Spleen (tissue), 11 donors: ENCODE measurements around the gene TRPM1. TPM values are rescaled to one million over a fixed set of nuclear protein-coding genes. Genes with fewer than 3 reads are reported as not detected.

Source experiments
- DNase-seq: peaks from one replicate; pipeline ENCODE4 v3.0.0-alpha.2; 2020
- H3K27ac ChIP-seq, 8 donors: fragments of 200-600 bp; sonication (generic) in 7 of 8; 1 replicate in 4 of 8; 2 replicates in 4 of 8; pipeline versions ENCODE4 v1.5.0 to v1.8.0; 2016 to 2021; ENCODE audit warnings: inconsistent platforms in 4 of 8, mild to moderate bottlenecking in 4 of 8, moderate library complexity in 1 of 8
- H3K27me3 ChIP-seq, 7 donors: fragments of 200-600 bp; sonication (generic) in 6 of 7; replicated peaks in 1 of 7; 1 replicate in 4 of 7; 2 replicates in 3 of 7; pipeline versions ENCODE4 v1.5.0 to v1.8.0; 2016 to 2021; ENCODE audit warnings: inconsistent platforms in 3 of 7, mild to moderate bottlenecking in 1 of 7
- H3K36me3 ChIP-seq, 6 donors: fragments of 200-600 bp; sonication (generic) in 5 of 6; 1 replicate in 4 of 6; 2 replicates in 2 of 6; pipeline versions ENCODE4 v1.5.0 to v1.8.0; 2016 to 2021; ENCODE audit warnings: inconsistent platforms in 2 of 6
- H3K4me1 ChIP-seq, 6 donors: fragments of 200-600 bp; sonication (generic) in 5 of 6; 1 replicate in 3 of 6; 2 replicates in 3 of 6; pipeline versions ENCODE4 v1.5.0 to v1.8.0; 2016 to 2021; ENCODE audit warnings: inconsistent platforms in 3 of 6
- H3K4me3 ChIP-seq, 8 donors: fragments of 200-600 bp; sonication (generic) in 7 of 8; 1 replicate in 4 of 8; 2 replicates in 4 of 8; pipeline versions ENCODE4 v1.5.0 to v1.8.0; 2016 to 2021; ENCODE audit warnings: inconsistent platforms in 4 of 8, mild to moderate bottlenecking in 4 of 8, moderate library complexity in 2 of 8
- H3K9me3 ChIP-seq, 8 donors: fragments of 200-600 bp; sonication (generic) in 7 of 8; 1 replicate in 4 of 8; 2 replicates in 4 of 8; pipeline versions ENCODE4 v1.5.0 to v1.8.0; 2016 to 2021; ENCODE audit warnings: inconsistent platforms in 4 of 8
- CTCF ChIP-seq, 11 experiments: fragments of 200-600 bp in 7 of 11; fragments of 450-650 bp in 4 of 11; sonication (generic) in 4 of 11; IDR thresholded peaks in 8 of 11; conservative IDR thresholded peaks in 3 of 11; 1 replicate in 7 of 11; 2 replicates in 4 of 11; pipeline versions ENCODE4 v1.4.0 to v1.8.0; 2016 to 2021; ENCODE audit warnings: antibody characterized with exemption in 11 of 11, inconsistent platforms in 4 of 11, mild to moderate bottlenecking in 1 of 11
- POLR2A ChIP-seq, 3 donors: fragments of 450-650 bp; IDR thresholded peaks; one replicate each; pipeline ENCODE4 v1.5.1; 2017; ENCODE audit warnings: antibody characterized with exemption in 3 of 3, mild to moderate bottlenecking in 1 of 3
- POLR2AphosphoS5 ChIP-seq, 3 donors: sonication (generic); formaldehyde crosslinking; IDR thresholded peaks; one replicate each; pipeline ENCODE4 v1.5.1; 2017; ENCODE audit warnings: antibody characterized with exemption in 3 of 3
- WGBS, 5 donors: extraction: QIAGEN DNeasy Blood & Tissue Kit in 3 of 5; methylation state at CpG; one replicate each; pipeline versions ENCODE4 v1.1.5 to v1.1.7; 2013 to 2018; 5-methylcytosine and 5-hydroxymethylcytosine counted together
- intact Hi-C: fragments of 100-400 bp; cut with DNase I; formaldehyde crosslinking; loops from one replicate; pipeline ENCODE4 v1.15.0; 2023; ENCODE audit warnings: low total_unique reads
- polyA plus RNA-seq, 3 donors: library from polyadenylated mRNA; stranded (reverse); fragments of 200-250 nt; gene quantifications; one replicate each; pipeline ENCODE4 v1.2.1, GENCODE V29; 2013
- total RNA-seq, 7 donors: library from RNA; depleted of rRNA in 3 of 7; stranded (reverse); fragments of >200 nt in 3 of 7; fragmentation: NEBNext Ultra II Directional in 4 of 7; extraction: Animal tissue kit (Norgen Biotek cat#: 25700) in 4 of 7; gene quantifications; one replicate each; pipeline versions ENCODE4 v1.1.0 to v1.2.1, GENCODE V29; 2016 to 2021
- donor health status: healthy with polysubstance abuse.
- donor health status: DM: no; HTN: no; CAD: no; lungs with moderate emphysema.
- donor health status: DM: no; HTN: no; CAD: no.
- donor health status: Bipolar disorder and iron deficiency.
- donor health status: healthy.
- donor health status: DM: no; HTN: no; CAD: no.
- donor health status: DM: yes; HTN: yes; CAD: no.

TRPM1 gene
- total and polyA plus RNA-seq, 10 donors: 0.06 to 0.42 TPM; not detected in 8

DNA sequence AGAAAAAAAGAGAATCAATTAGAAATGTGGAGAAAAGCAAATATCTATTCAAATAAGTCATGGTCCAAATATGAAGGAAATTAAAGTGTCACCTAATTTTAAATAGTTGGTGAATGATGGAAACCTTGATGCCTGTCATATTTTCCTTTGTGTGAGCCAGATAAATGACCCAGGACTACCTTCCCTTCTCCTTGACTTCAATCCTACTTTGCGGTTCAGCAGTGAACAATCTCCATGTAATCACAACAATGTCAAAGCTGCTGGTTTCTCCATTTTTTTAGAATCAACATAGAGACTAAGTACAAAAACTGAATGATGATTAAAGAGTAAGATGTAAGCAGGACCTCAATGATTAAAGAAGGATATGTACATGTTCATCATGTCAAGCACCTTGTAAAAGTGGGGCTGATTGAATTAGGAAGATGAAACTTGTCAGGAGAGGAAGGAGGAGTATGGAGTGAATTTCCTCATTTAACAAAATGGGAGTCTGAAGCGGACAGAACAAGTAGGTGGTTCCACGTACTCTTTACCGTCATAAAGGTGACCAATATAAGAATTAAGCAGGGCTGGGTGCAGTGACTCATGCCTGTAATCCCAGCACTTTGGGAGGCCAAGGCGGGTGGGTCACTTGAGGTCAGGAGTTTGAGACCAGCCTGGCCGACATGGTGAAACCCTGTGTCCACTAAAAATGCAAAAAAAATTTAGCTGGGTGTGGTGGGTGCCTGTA lies 43.1 kb downstream of the TRPM1 start:
- no peaks in the 10 kb centered on the region for H3K36me3 ChIP-seq
- no peak for DNase-seq
- WGBS, 5 donors: 89 to 95% (median 90%) methylated on average over 6 of the region's 6 CpGs
- TF ChIP-seq CTCF (IDR thresholded peaks at IDR 0.05 in 8 of 11, conservative IDR thresholded peaks at IDR 0.05 in 3 of 11) (no peak), POLR2A (IDR thresholded peaks at IDR 0.05) (no peak), POLR2AphosphoS5 (IDR thresholded peaks at IDR 0.05) (no peak)
- no peak overlapping the region for H3K4me3 ChIP-seq
- H3K27ac ChIP-seq: no peak overlapping the region
- H3K27me3 ChIP-seq: no peaks in the 10 kb centered on the region
- no peaks in the 10 kb centered on the region for H3K4me1 ChIP-seq
- intact Hi-C loops: no loop called here
- no peaks in the 10 kb centered on the region for H3K9me3 ChIP-seq

DNA sequence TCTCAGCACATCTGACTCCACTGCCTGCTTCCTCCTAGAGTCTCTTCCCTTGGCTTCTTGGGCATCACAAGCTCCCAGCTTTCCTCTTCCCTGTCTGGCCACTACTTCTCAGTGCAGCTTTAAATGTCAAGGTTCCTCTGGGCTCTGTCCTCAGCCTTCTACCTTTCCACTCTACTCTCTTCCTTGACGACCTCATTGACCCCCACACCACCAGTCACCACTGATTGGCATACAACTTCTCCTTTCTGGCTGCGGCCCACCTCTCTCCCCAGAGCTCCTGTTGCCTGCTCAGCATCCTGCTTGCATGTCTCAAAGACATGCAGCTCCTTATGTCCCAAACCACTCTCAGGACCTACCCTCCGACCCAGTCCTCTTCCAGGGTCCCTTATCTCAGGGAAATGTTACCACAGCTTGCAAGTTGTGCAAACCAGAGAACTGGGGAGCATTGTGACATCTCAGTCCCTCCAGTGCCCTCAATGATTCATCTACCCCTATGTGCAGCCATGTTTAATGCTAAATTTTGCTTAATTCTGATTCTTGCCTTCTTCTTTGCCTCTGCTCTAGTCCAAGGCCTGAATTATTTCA lies 49.9 kb downstream of the TRPM1 start:
- Histone ChIP-seq H3K36me3 (no peaks in the 10 kb centered on the region), H3K27ac (no peak overlapping the region), H3K4me3 (no peak overlapping the region), H3K27me3 (no peaks in the 10 kb centered on the region), H3K9me3 (no peaks in the 10 kb centered on the region), H3K4me1 (peaks cover 0 to 39% (median 31%) of the 10 kb centered on the region in 6 donors)
- WGBS, 5 donors: 38 to 59% (median 45%) methylated on average over 3 of the region's 3 CpGs
- no peak for TF ChIP-seq POLR2A (IDR thresholded peaks at IDR 0.05)
- TF ChIP-seq POLR2AphosphoS5 (IDR thresholded peaks at IDR 0.05): no peak
- no peak for TF ChIP-seq CTCF (IDR thresholded peaks at IDR 0.05 in 8 of 11, conservative IDR thresholded peaks at IDR 0.05 in 3 of 11)
- intact Hi-C loops: no loop called here
- no peak for DNase-seq

DNA sequence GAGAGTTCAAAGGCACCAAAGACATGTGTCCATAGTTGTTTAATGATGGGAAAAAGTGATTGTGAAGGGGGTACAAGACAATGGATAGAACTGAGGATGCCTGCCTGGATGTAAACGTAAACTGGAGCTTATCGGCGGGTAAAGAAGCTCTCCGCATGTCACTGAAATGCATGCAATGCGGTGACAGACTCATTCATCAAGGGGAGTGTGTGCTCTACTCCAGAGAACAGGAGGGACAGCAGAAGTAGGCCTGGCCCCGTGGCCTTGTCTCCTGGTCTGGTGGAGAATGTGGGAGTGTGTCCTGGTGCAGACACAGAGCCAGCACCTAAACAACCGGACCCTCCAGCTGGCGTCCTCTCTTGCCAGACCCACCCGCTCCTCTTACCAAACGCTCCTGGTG lies 50.6 kb downstream of the TRPM1 start:
- TF ChIP-seq POLR2AphosphoS5 (IDR thresholded peaks at IDR 0.05): no peak
- TF ChIP-seq POLR2A (IDR thresholded peaks at IDR 0.05): no peak
- no peak for TF ChIP-seq CTCF (IDR thresholded peaks at IDR 0.05 in 8 of 11, conservative IDR thresholded peaks at IDR 0.05 in 3 of 11)
- no peak for DNase-seq
- intact Hi-C loops: no loop called here
- WGBS, 5 donors: 85 to 96% (median 90%) methylated on average over 10 of the region's 10 CpGs
- Histone ChIP-seq H3K27ac (no peak overlapping the region), H3K9me3 (no peaks in the 10 kb centered on the region), H3K36me3 (no peaks in the 10 kb centered on the region), H3K27me3 (no peaks in the 10 kb centered on the region), H3K4me3 (no peak overlapping the region), H3K4me1 (peaks cover 0 to 39% (median 31%) of the 10 kb centered on the region in 6 donors)
